ENCODE data around the gene MYO3B.

MYO3B gene

GRCh38 chr2:170310876-170311502 is 133.0 kb downstream of the MYO3B start:
- DNase-seq = no peak

- no peak for DNase-seq
Measured at GRCh38 chr2:170313347-170313991, 135.5 kb downstream of the MYO3B start.

GRCh38 chr2:170313992-170314348 is 136.0 kb downstream of the MYO3B start:
- DNase-seq = no peak

GRCh38 chr2:170314744-170315447 is 136.9 kb downstream of the MYO3B start:
- no peak for DNase-seq

GRCh38 chr2:170320948-170321347 is 143.0 kb downstream of the MYO3B start:
- no peak for DNase-seq

- no peak for DNase-seq
Measured at GRCh38 chr2:170321526-170321925, 143.6 kb downstream of the MYO3B start.

- DNase-seq = no peak
Measured at GRCh38 chr2:170322140-170322766, 144.3 kb downstream of the MYO3B start.

- DNase-seq = no peak
Measured at GRCh38 chr2:170323743-170324142, 145.8 kb downstream of the MYO3B start.

GRCh38 chr2:170324640-170325046 is 146.7 kb downstream of the MYO3B start:
- peak in 1 of 2 donors; percentile 39 for DNase-seq

GRCh38 chr2:170330881-170331280 is 152.9 kb downstream of the MYO3B start:
- DNase-seq = no peak

GRCh38 chr2:170332676-170333402 is 154.9 kb downstream of the MYO3B start:
- no peak for DNase-seq

- no peak for DNase-seq
Measured at GRCh38 chr2:170335351-170335750, 157.4 kb downstream of the MYO3B start.

- DNase-seq = no peak
Measured at GRCh38 chr2:170336408-170336807, 158.5 kb downstream of the MYO3B start.

- no peak for DNase-seq
Measured at GRCh38 chr2:170336916-170337315, 159.0 kb downstream of the MYO3B start.

- no peak for DNase-seq
Measured at GRCh38 chr2:170339322-170339721, 161.4 kb downstream of the MYO3B start.

GRCh38 chr2:170339750-170340692 is 162.1 kb downstream of the MYO3B start:
- DNase-seq = no peak

- DNase-seq = no peak
Measured at GRCh38 chr2:170340693-170341068, 162.7 kb downstream of the MYO3B start.

GRCh38 chr2:170341684-170342623 is 164.0 kb downstream of the MYO3B start:
- no peak for DNase-seq

GRCh38 chr2:170344663-170345346 is 166.9 kb downstream of the MYO3B start:
- DNase-seq = no peak

- no peak for DNase-seq
Measured at GRCh38 chr2:170345607-170346006, 167.7 kb downstream of the MYO3B start.

All from CD4-positive, alpha-beta T cell treated with Interferon alpha-2 for 1 hour (primary cell).